ENCODE results near the gene KAZN.

DNA sequence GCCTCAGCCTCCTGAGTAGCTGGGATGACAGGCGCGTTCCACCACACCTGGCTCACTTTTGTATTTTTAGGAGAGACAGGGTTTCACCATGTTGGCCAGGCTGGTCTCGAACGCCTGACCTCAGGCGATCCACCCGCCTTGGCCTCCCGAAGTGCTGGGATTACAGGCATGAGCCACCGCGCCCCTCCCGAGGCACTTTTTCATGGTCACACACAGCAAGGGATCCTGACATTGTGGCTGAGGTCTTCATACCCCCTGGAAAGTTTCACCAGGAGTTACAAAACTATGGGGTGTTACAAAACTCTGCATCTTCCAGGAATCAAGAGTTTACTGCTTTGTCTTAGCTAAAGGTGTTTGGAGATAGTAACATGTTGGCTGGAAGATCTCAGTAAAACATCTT lies 320.8 kb downstream of the KAZN start:
- TF ChIP-seq, protein P1, sequence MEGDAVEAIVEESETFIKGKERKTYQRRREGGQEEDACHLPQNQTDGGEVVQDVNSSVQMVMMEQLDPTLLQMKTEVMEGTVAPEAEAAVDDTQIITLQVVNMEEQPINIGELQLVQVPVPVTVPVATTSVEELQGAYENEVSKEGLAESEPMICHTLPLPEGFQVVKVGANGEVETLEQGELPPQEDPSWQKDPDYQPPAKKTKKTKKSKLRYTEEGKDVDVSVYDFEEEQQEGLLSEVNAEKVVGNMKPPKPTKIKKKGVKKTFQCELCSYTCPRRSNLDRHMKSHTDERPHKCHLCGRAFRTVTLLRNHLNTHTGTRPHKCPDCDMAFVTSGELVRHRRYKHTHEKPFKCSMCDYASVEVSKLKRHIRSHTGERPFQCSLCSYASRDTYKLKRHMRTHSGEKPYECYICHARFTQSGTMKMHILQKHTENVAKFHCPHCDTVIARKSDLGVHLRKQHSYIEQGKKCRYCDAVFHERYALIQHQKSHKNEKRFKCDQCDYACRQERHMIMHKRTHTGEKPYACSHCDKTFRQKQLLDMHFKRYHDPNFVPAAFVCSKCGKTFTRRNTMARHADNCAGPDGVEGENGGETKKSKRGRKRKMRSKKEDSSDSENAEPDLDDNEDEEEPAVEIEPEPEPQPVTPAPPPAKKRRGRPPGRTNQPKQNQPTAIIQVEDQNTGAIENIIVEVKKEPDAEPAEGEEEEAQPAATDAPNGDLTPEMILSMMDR (IDR thresholded peaks at IDR 0.05), result no peak
- TF ChIP-seq FOSL2 (IDR thresholded peaks at IDR 0.05) (no peak), FOSL2 (CRISPR knock-in tag; IDR thresholded peaks at IDR 0.05) (no peak)

Measured in A549 (cell line).